K562 (cell line): ENCODE measurements around the gene XPNPEP3. TPM values are rescaled to one million over a fixed set of nuclear protein-coding genes. Genes with fewer than 3 reads are reported as not detected.
A peak's percentile ranks its signal among the peaks of the same experiment; 100 is the strongest.

Source experiments
- FOXP4 ChIP-seq: sonication (generic); formaldehyde crosslinking; IDR thresholded peaks from 2 replicates; pipeline ENCODE4 v1.8.0; 2022; ENCODE audit warnings: mild to moderate bottlenecking, missing genetic modification reagents, borderline replicate concordance
- IRF2 ChIP-seq: sonication (generic); formaldehyde crosslinking; IDR thresholded peaks from 2 replicates; pipeline ENCODE4 v1.8.1; 2022; ENCODE audit warnings: mild to moderate bottlenecking, missing genetic modification reagents
- JUNB ChIP-seq: fragments of 450-650 bp; formaldehyde crosslinking; conservative IDR thresholded peaks from 2 replicates; pipeline ENCODE4 v1.4.0; 2020; ENCODE audit warnings: mild to moderate bottlenecking
- MAZ ChIP-seq, 2 experiments: fragments of 450-650 bp in 1 of 2; sonication (generic) in 1 of 2; formaldehyde crosslinking; IDR thresholded peaks in 1 of 2; conservative IDR thresholded peaks in 1 of 2; 2 replicates each; pipeline versions ENCODE4 v1.4.0 to v1.5.0; 2020; ENCODE audit warnings: mild to moderate bottlenecking in 1 of 2, missing genetic modification reagents in 1 of 2
- NR2C1 ChIP-seq, 2 experiments: fragments of 450-650 bp; IDR thresholded peaks; 2 replicates each; pipeline ENCODE4 v1.6.1; 2017; ENCODE audit warnings: mild to moderate bottlenecking in 2 of 2, antibody characterized with exemption in 1 of 2, inconsistent platforms in 1 of 2, missing compliant biosample characterization in 1 of 2, missing genetic modification characterization in 1 of 2
- PHB ChIP-seq: fragments of 250-450 bp; sonication (Bioruptor Pico); IDR thresholded peaks from 2 replicates; pipeline ENCODE4 v1.5.0; 2021
- RNF2 ChIP-seq: sonication (generic); IDR thresholded peaks from 2 replicates; pipeline ENCODE4 v1.6.1; 2016
- SMARCE1 ChIP-seq: fragments of 450-650 bp; IDR thresholded peaks from 2 replicates; pipeline ENCODE4 v1.7.1; 2016; ENCODE audit warnings: mild to moderate bottlenecking
- TAF15 ChIP-seq: fragments of 200-400 bp; formaldehyde crosslinking; IDR thresholded peaks from 2 replicates; pipeline ENCODE4 v1.6.1; 2017; ENCODE audit warnings: mild to moderate bottlenecking, low read depth, low read length, moderate library complexity
- TRIM24 ChIP-seq, 2 experiments: fragments of 450-650 bp; IDR thresholded peaks; 2 replicates each; pipeline ENCODE4 v1.6.1; 2016
- ZNF165 ChIP-seq: fragments of 250-450 bp; sonication (Bioruptor Pico); IDR thresholded peaks from 2 replicates; pipeline ENCODE4 v1.4.0; 2020; ENCODE audit warnings: borderline replicate concordance
- ZNF584 ChIP-seq: fragments of 200-800 bp; sonication (Bioruptor generic); IDR thresholded peaks from 2 replicates; pipeline ENCODE4 v1.6.1; 2016; ENCODE audit warnings: low read depth, mild to moderate bottlenecking, missing genetic modification characterization, missing compliant biosample characterization
- polyA plus RNA-seq, 8 experiments: library from polyadenylated mRNA; depleted of rRNA in 4 of 8; stranded (reverse) in 5 of 8; unstranded in 3 of 8; fragments of >200 nt; fragmentation: Nextera tagmentation in 2 of 8; fragmentation: Illumina TruSeq in 1 of 8; extraction: Ambion mirVana in 2 of 8; extraction: Trizol in 1 of 8; gene quantifications; 2 replicates each; pipeline versions ENCODE4 v1.2.1 to v1.2.3, GENCODE V29; 2011 to 2014; ENCODE audit warnings: inconsistent platforms in 1 of 8, missing spikeins in 1 of 8
- total RNA-seq, 7 experiments: library from RNA; depleted of rRNA in 6 of 7; stranded (reverse); fragments of >200 nt in 6 of 7; fragmentation: Illumina TruSeq in 2 of 7; extraction: Trizol in 2 of 7; gene quantifications; 2 replicates each; pipeline versions ENCODE4 v1.2.1 to v1.2.3, GENCODE V29; 2011 to 2021; ENCODE audit warnings: low replicate concordance in 1 of 7
- TF ChIP-seq, protein P1 (sequence below): fragments of 450-650 bp; formaldehyde crosslinking; IDR thresholded peaks from 2 replicates; pipeline ENCODE4 v1.4.0; 2020; ENCODE audit warnings: mild to moderate bottlenecking, moderate library complexity
- TF ChIP-seq, protein P2 (sequence below): fragments of 250-450 bp; sonication (Bioruptor Pico); IDR thresholded peaks from 2 replicates; pipeline ENCODE4 v1.8.0; 2022; ENCODE audit warnings: moderate library complexity, mild to moderate bottlenecking, inconsistent platforms
- TF ChIP-seq, protein P3 (sequence below): fragments of 450-650 bp; IDR thresholded peaks from 2 replicates; pipeline ENCODE4 v1.7.0; 2016; ENCODE audit warnings: borderline replicate concordance
- TF ChIP-seq, protein P4 (sequence below): fragments of 250-450 bp; sonication (Bioruptor Pico); IDR thresholded peaks from 2 replicates; pipeline ENCODE4 v1.8.0; 2022; ENCODE audit warnings: inconsistent platforms, mild to moderate bottlenecking, moderate library complexity, borderline replicate concordance
- TF ChIP-seq, protein P5 (sequence below): sonication (generic); formaldehyde crosslinking; IDR thresholded peaks from 2 replicates; pipeline ENCODE4 v1.8.1; 2022; ENCODE audit warnings: missing genetic modification reagents

XPNPEP3 gene
- total and polyA plus RNA-seq, 9 of the 15 experiments (the other 6 are each of a cell fraction or from before 2014, with no cell fraction given): 9.1 to 22.6 (median 15.6) TPM

GRCh38 chr22:40856513-40857308 lies at the start of gene XPNPEP3, which contains the start of gene ST13 (continued):
- TF ChIP-seq JUNB (CRISPR knock-in tag) (no peak), FOXP4 (no peak), NR2C1 (IDR thresholded peaks at IDR 0.05) (no peak), NR2C1 (tag; IDR thresholded peaks at IDR 0.05) (no peak), RNF2 (no peak), TAF15 (no peak), TRIM24 (IDR thresholded peaks at IDR 0.05) (no peak), PHB (CRISPR knock-in tag) (no peak), SMARCE1 (no peak), ZNF584 (CRISPR knock-in tag) (no peak), ZNF165 (no peak), MAZ (CRISPR knock-in tag; conservative IDR thresholded peaks at IDR 0.05 in 1 of 2, IDR thresholded peaks at IDR 0.05 in 1 of 2) (peak; percentile 6 to 30; a peak in 1 of 4 replicates), IRF2 (no peak)
- TF ChIP-seq, protein P1, sequence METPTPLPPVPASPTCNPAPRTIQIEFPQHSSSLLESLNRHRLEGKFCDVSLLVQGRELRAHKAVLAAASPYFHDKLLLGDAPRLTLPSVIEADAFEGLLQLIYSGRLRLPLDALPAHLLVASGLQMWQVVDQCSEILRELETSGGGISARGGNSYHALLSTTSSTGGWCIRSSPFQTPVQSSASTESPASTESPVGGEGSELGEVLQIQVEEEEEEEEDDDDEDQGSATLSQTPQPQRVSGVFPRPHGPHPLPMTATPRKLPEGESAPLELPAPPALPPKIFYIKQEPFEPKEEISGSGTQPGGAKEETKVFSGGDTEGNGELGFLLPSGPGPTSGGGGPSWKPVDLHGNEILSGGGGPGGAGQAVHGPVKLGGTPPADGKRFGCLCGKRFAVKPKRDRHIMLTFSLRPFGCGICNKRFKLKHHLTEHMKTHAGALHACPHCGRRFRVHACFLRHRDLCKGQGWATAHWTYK (CRISPR knock-in tag): no peak
- TF ChIP-seq, protein P2, sequence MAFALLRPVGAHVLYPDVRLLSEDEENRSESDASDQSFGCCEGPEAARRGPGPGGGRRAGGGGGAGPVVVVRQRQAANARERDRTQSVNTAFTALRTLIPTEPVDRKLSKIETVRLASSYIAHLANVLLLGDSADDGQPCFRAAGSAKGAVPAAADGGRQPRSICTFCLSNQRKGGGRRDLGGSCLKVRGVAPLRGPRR (CRISPR knock-in tag): no peak
- TF ChIP-seq, protein P3, sequence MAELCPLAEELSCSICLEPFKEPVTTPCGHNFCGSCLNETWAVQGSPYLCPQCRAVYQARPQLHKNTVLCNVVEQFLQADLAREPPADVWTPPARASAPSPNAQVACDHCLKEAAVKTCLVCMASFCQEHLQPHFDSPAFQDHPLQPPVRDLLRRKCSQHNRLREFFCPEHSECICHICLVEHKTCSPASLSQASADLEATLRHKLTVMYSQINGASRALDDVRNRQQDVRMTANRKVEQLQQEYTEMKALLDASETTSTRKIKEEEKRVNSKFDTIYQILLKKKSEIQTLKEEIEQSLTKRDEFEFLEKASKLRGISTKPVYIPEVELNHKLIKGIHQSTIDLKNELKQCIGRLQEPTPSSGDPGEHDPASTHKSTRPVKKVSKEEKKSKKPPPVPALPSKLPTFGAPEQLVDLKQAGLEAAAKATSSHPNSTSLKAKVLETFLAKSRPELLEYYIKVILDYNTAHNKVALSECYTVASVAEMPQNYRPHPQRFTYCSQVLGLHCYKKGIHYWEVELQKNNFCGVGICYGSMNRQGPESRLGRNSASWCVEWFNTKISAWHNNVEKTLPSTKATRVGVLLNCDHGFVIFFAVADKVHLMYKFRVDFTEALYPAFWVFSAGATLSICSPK: no peak
- TF ChIP-seq, protein P4, sequence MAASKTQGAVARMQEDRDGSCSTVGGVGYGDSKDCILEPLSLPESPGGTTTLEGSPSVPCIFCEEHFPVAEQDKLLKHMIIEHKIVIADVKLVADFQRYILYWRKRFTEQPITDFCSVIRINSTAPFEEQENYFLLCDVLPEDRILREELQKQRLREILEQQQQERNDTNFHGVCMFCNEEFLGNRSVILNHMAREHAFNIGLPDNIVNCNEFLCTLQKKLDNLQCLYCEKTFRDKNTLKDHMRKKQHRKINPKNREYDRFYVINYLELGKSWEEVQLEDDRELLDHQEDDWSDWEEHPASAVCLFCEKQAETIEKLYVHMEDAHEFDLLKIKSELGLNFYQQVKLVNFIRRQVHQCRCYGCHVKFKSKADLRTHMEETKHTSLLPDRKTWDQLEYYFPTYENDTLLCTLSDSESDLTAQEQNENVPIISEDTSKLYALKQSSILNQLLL: no peak
- TF ChIP-seq, protein P5, sequence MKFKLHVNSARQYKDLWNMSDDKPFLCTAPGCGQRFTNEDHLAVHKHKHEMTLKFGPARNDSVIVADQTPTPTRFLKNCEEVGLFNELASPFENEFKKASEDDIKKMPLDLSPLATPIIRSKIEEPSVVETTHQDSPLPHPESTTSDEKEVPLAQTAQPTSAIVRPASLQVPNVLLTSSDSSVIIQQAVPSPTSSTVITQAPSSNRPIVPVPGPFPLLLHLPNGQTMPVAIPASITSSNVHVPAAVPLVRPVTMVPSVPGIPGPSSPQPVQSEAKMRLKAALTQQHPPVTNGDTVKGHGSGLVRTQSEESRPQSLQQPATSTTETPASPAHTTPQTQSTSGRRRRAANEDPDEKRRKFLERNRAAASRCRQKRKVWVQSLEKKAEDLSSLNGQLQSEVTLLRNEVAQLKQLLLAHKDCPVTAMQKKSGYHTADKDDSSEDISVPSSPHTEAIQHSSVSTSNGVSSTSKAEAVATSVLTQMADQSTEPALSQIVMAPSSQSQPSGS (CRISPR knock-in tag): no peak; the same call in 1 of the 2 replicates
